ENCODE data around the gene OTC. TPM values are rescaled to one million over a fixed set of nuclear protein-coding genes. Genes with fewer than 3 reads are reported as not detected.

Gene OTC
- total and polyA plus RNA-seq, 7 donors = 0.08 to 0.34 (median 0.21) TPM; not detected in 1

- TF ChIP-seq CTCF (IDR thresholded peaks at IDR 0.05) = no peak
- no peaks in the 10 kb centered on the region for H3K36me3 ChIP-seq (ENCODE audit: insufficient read depth in 1 of 2, low read depth in 1 of 2)
- 40 to 86% (median 60%) methylated on average over 5 of the region's 5 CpGs for WGBS, 3 donors
- no peaks in the 10 kb centered on the region for H3K4me1 ChIP-seq
- ATAC-seq = no peak
- H3K27me3 ChIP-seq (ENCODE audit: insufficient read depth in 3 of 3, low read length in 2 of 3) = peaks cover 0 to 8% (median 2%) of the 10 kb centered on the region in 3 donors
- intact Hi-C loops (cut with DNase I) = no loop called here
- no peaks in the 10 kb centered on the region for H3K9me3 ChIP-seq
- H3K27ac ChIP-seq = no peak overlapping the region
- DNase-seq = no peak
- no peak overlapping the region for H3K4me3 ChIP-seq
These were observed 6.3 kb upstream of the OTC start for GRCh38 chrX:38346150-38346549.

- WGBS, 3 donors = 56 to 74% (median 58%) methylated on average over 2 of the region's 2 CpGs
- no peak for TF ChIP-seq CTCF (IDR thresholded peaks at IDR 0.05)
- intact Hi-C loops (cut with DNase I) = no loop called here
- no peaks in the 10 kb centered on the region for H3K36me3 ChIP-seq (ENCODE audit: insufficient read depth in 1 of 2, low read depth in 1 of 2)
- H3K27me3 ChIP-seq (ENCODE audit: insufficient read depth in 3 of 3, low read length in 2 of 3) = peaks cover 0 to 17% (median 2%) of the 10 kb centered on the region in 3 donors
- DNase-seq (no peak), ATAC-seq (peak; percentile 54 to 95 (median 70))
- H3K9me3 ChIP-seq = no peaks in the 10 kb centered on the region
- H3K4me3 ChIP-seq = no peak overlapping the region
- H3K27ac ChIP-seq = no peak overlapping the region
- no peaks in the 10 kb centered on the region for H3K4me1 ChIP-seq
These were observed 5.3 kb upstream of the OTC start for GRCh38 chrX:38347136-38347535.

GRCh38 chrX:38351346-38351745, 1.1 kb upstream of the OTC start:
- DNase-seq (no peak), ATAC-seq (no peak)
- Histone ChIP-seq H3K27me3 (ENCODE audit: insufficient read depth in 3 of 3, low read length in 2 of 3) (peaks cover 0 to 14% (median 0%) of the 10 kb centered on the region in 3 donors), H3K9me3 (no peaks in the 10 kb centered on the region), H3K36me3 (ENCODE audit: insufficient read depth in 1 of 2, low read depth in 1 of 2) (no peaks in the 10 kb centered on the region), H3K4me1 (no peaks in the 10 kb centered on the region), H3K4me3 (no peak overlapping the region), H3K27ac (no peak overlapping the region)
- 73 to 89% (median 89%) methylated on average over 3 of the region's 3 CpGs for WGBS, 3 donors
- intact Hi-C loops (cut with DNase I) = no loop called here
- TF ChIP-seq CTCF (IDR thresholded peaks at IDR 0.05) = no peak

- intact Hi-C loops (cut with DNase I) = no loop called here
- no peaks in the 10 kb centered on the region for H3K9me3 ChIP-seq
- no peak for ATAC-seq
- no peak overlapping the region for H3K27ac ChIP-seq
- no peaks in the 10 kb centered on the region for H3K36me3 ChIP-seq (ENCODE audit: insufficient read depth in 1 of 2, low read depth in 1 of 2)
- H3K27me3 ChIP-seq (ENCODE audit: insufficient read depth in 3 of 3, low read length in 2 of 3) = peaks cover 0 to 7% (median 0%) of the 10 kb centered on the region in 3 donors
- TF ChIP-seq CTCF (IDR thresholded peaks at IDR 0.05) = no peak
- WGBS, 3 donors = 57 to 91% (median 80%) methylated on average over 8 of the region's 8 CpGs
- no peaks in the 10 kb centered on the region for H3K4me1 ChIP-seq
- DNase-seq = no peak
- H3K4me3 ChIP-seq = no peak overlapping the region
These were observed 4.0 kb downstream of the OTC start for GRCh38 chrX:38356401-38356800.
